HepG2 (cell line): Measurements from ENCODE around the gene CLIP2. TPM values are rescaled to one million over a fixed set of nuclear protein-coding genes. Genes with fewer than 3 reads are reported as not detected.
A peak's percentile ranks its signal among the peaks of the same experiment; 100 is the strongest.

Experiments used
- ATF2 ChIP-seq: sonication (generic); formaldehyde crosslinking; IDR thresholded peaks from 2 replicates; pipeline ENCODE4 v1.4.0; 2020; ENCODE audit warnings: missing genetic modification reagents
- BHLHE40 ChIP-seq: IDR thresholded peaks from 2 replicates; pipeline ENCODE4 v1.6.1; 2011; ENCODE audit warnings: low read length, improper control_type of control experiment
- FOXO1 ChIP-seq: sonication (generic); formaldehyde crosslinking; IDR thresholded peaks from 2 replicates; pipeline ENCODE4 v1.4.0; 2020; ENCODE audit warnings: missing genetic modification reagents
- HNRNPL ChIP-seq: fragments of 200-400 bp; formaldehyde crosslinking; IDR thresholded peaks from 2 replicates; pipeline ENCODE4 v1.6.1; 2017; ENCODE audit warnings: mild to moderate bottlenecking, low read depth, low read length
- MYPOP ChIP-seq: sonication (generic); formaldehyde crosslinking; IDR thresholded peaks from 2 replicates; pipeline ENCODE4 v1.8.1; 2023; ENCODE audit warnings: mild to moderate bottlenecking, moderate library complexity, missing genetic modification reagents
- PAXIP1 ChIP-seq: sonication (generic); formaldehyde crosslinking; conservative IDR thresholded peaks from 2 replicates; pipeline ENCODE4 v1.4.0; 2020; ENCODE audit warnings: mild to moderate bottlenecking, missing genetic modification reagents, moderate library complexity
- TBL1XR1 ChIP-seq: fragments of 150-350 bp; IDR thresholded peaks from 2 replicates; pipeline ENCODE4 v1.6.1; 2014; ENCODE audit warnings: borderline replicate concordance, low read length; ENCODE audit not compliant: partially characterized antibody
- TEAD3 ChIP-seq: optimal IDR thresholded peaks from 2 replicates; pipeline ENCODE3; 2016; ENCODE audit warnings: borderline replicate concordance
- TERF1 ChIP-seq: sonication (generic); formaldehyde crosslinking; IDR thresholded peaks from 2 replicates; pipeline ENCODE4 v1.8.0; 2022; ENCODE audit warnings: mild to moderate bottlenecking, missing genetic modification reagents, moderate library complexity
- ZBED4 ChIP-seq: sonication (generic); formaldehyde crosslinking; IDR thresholded peaks from 2 replicates; pipeline ENCODE4 v1.4.0; 2020; ENCODE audit warnings: missing genetic modification reagents, borderline replicate concordance
- ZBTB20 ChIP-seq: sonication (generic); formaldehyde crosslinking; IDR thresholded peaks from 2 replicates; pipeline ENCODE4 v1.8.1; 2023; ENCODE audit warnings: missing genetic modification reagents, low read depth, mild to moderate bottlenecking, borderline replicate concordance
- ZNF562 ChIP-seq: sonication (generic); formaldehyde crosslinking; IDR thresholded peaks from 2 replicates; pipeline ENCODE4 v1.8.0; 2022; ENCODE audit warnings: missing genetic modification reagents, borderline replicate concordance
- ZNF564 ChIP-seq: sonication (generic); formaldehyde crosslinking; IDR thresholded peaks from 2 replicates; pipeline ENCODE4 v1.8.1; 2023; ENCODE audit warnings: mild to moderate bottlenecking, missing genetic modification reagents
- ZNF614 ChIP-seq: IDR thresholded peaks from 2 replicates; pipeline ENCODE4 v1.6.1; 2018; ENCODE audit warnings: missing biosample characterization, missing genetic modification reagents, inconsistent platforms, borderline replicate concordance
- ZNF747 ChIP-seq: sonication (generic); formaldehyde crosslinking; IDR thresholded peaks from 2 replicates; pipeline ENCODE4 v1.8.1; 2023; ENCODE audit warnings: missing genetic modification reagents, mild to moderate bottlenecking, borderline replicate concordance
- ZNF83 ChIP-seq: sonication (generic); formaldehyde crosslinking; IDR thresholded peaks from 2 replicates; pipeline ENCODE4 v1.4.0; 2020; ENCODE audit warnings: missing genetic modification reagents, mild to moderate bottlenecking, borderline replicate concordance
- ZNF850 ChIP-seq: sonication (generic); formaldehyde crosslinking; conservative IDR thresholded peaks from 2 replicates; pipeline ENCODE4 v1.9.0; 2021; ENCODE audit warnings: mild to moderate bottlenecking, missing genetic modification reagents
- polyA plus RNA-seq, 8 experiments: library from polyadenylated mRNA; depleted of rRNA in 3 of 8; stranded (reverse) in 7 of 8; unstranded in 1 of 8; fragments of >200 nt; fragmentation: Illumina TruSeq in 4 of 8; extraction: Trizol in 4 of 8; gene quantifications; 2 replicates each; pipeline versions ENCODE4 v1.2.1 to v1.2.3, GENCODE V29; 2011 to 2016; ENCODE audit warnings: low read depth in 4 of 8, missing spikeins in 1 of 8, mixed read lengths in 1 of 8; ENCODE audit not compliant: insufficient read depth in 1 of 8
- total RNA-seq, 5 experiments: library from RNA; depleted of rRNA; stranded (reverse); fragments of >200 nt; fragmentation: Illumina TruSeq; extraction: Trizol; gene quantifications; 2 replicates each; pipeline ENCODE4 v1.2.3, GENCODE V29; 2016; ENCODE audit warnings: low read depth in 1 of 5

The CLIP2 gene
- total and polyA plus RNA-seq, 2 of the 13 experiments (the other 11 are each of a cell fraction or from before 2014, with no cell fraction given) = 6.5 to 17.4 TPM

GRCh38 chr7:74294191-74294998, 5.2 kb downstream of the CLIP2 start (continued):
- TF ChIP-seq ZBED4 (0 out of 2 replicates have a peak, but pooled peaks have one; percentile 25), ZNF562 (no peak), ATF2 (peak; percentile 52; the same call in 1 of the 2 replicates), ZNF850 (CRISPR knock-in tag) (no peak), ZNF564 (no peak), FOXO1 (CRISPR knock-in tag) (peak; percentile 79), MYPOP (CRISPR knock-in tag) (peak; percentile 42; the same call in 1 of the 2 replicates), ZNF83 (CRISPR knock-in tag) (no peak), BHLHE40 (no peak), PAXIP1 (CRISPR knock-in tag) (peak; percentile 93), HNRNPL (0 out of 2 replicates have a peak, but pooled peaks have one; percentile 0), ZBTB20 (CRISPR knock-in tag) (peak; percentile 58; the same call in 1 of the 2 replicates), ZNF747 (CRISPR knock-in tag) (peak; percentile 60; the same call in 1 of the 2 replicates), TEAD3 (peak; percentile 85), TBL1XR1 (no peak), ZNF614 (CRISPR knock-in tag) (peak; percentile 81; the same call in 1 of the 2 replicates), TERF1 (CRISPR knock-in tag) (no peak)
